GM06990 (cell line): ENCODE measurements around the gene KCTD21.

Experiments used
- DNase-seq: peaks from one replicate; pipeline ENCODE4 v3.0.0-alpha.2; 2011; ENCODE audit not compliant: insufficient read length; ENCODE audit errors: extremely low read depth
- H3K27me3 ChIP-seq: replicated peaks from 2 replicates; pipeline ENCODE4 v1.6.0; 2011; ENCODE audit warnings: low read length; ENCODE audit not compliant: control insufficient read depth, insufficient read depth
- H3K36me3 ChIP-seq: 2 replicates; pipeline ENCODE4 v1.5.1; 2011; ENCODE audit warnings: low read length; ENCODE audit not compliant: control insufficient read depth, insufficient read depth
- H3K4me3 ChIP-seq: replicated peaks from 2 replicates; pipeline ENCODE4 v1.5.1; 2011; ENCODE audit warnings: low read depth, mild to moderate bottlenecking, control low read depth, low read length
- CTCF ChIP-seq: IDR thresholded peaks from 2 replicates; pipeline ENCODE4 v1.5.1; 2011; ENCODE audit warnings: low read length, control low read depth, mild to moderate bottlenecking, inconsistent platforms; ENCODE audit not compliant: insufficient read depth, poor library complexity, severe bottlenecking

KCTD21 gene

GRCh38 chr11:78220218-78221157 lies 32.1 kb upstream of the KCTD21 start:
- TF ChIP-seq CTCF: no peak
- no peaks in the 10 kb centered on the region for H3K27me3 ChIP-seq
- no peak for DNase-seq
- peaks cover 1% of the 10 kb centered on the region for H3K36me3 ChIP-seq
- H3K4me3 ChIP-seq: no peak overlapping the region

- Histone ChIP-seq H3K27me3 (no peaks in the 10 kb centered on the region), H3K36me3 (peaks cover 1% of the 10 kb centered on the region), H3K4me3 (no peak overlapping the region)
- no peak for TF ChIP-seq CTCF
- no peak for DNase-seq
Observed at GRCh38 chr11:78219493-78220217, 31.2 kb upstream of the KCTD21 start.

DNA sequence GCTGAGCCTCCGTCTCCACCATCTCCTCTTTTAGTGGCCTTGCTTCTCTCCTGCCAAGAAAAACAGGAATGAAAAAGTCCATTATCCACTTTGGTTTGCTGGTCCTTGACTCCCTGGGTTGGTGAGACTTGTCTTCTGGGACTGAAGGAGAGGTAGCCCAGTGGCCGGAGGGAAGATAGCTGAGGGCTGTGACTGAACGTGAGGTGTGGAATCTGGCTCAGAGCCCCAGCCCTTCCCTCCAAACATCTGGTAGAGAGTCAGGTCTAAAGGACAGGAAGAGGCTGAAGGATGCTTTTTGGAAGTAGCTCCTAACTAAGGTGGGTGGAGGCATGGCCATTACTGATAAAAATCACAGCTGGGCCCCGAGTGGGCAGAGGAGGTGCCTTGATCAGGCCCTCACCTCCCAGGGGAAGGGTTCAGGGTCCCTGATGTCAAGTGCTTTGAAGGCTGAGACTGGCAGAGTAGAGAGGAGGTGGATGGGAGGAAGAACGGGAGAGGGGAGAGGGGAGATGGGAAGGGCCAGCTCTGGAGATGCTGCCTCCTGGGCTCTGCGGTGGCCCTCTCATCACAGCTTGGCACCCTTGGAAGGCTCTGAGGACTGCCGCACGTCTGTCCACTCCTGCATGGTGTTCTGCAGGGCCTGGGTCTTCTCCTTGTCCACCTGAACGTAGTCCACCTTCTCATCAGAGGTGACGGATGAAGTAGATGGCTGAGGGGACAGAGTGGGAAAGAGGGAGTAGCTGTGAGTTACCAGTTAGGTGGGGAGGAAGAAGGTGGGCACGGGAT lies 30.5 kb upstream of the KCTD21 start:
- Histone ChIP-seq H3K4me3 (no peak overlapping the region), H3K36me3 (peaks cover 1% of the 10 kb centered on the region), H3K27me3 (no peaks in the 10 kb centered on the region)
- no peak for TF ChIP-seq CTCF
- no peak for DNase-seq

- no peaks in the 10 kb centered on the region for H3K27me3 ChIP-seq
- peaks cover 1% of the 10 kb centered on the region for H3K36me3 ChIP-seq
- TF ChIP-seq CTCF: no peak
- no peak overlapping the region for H3K4me3 ChIP-seq
- no peak for DNase-seq
Observed at GRCh38 chr11:78217650-78218541, 29.5 kb upstream of the KCTD21 start.
